GM19099 (cell line): ENCODE data around the gene ACKR1.

ENCODE experiments used
- POLR2A ChIP-seq: IDR thresholded peaks from 3 replicates; pipeline ENCODE4 v1.6.1; 2011; ENCODE audit warnings: low read depth; ENCODE audit not compliant: insufficient read length; ENCODE audit errors: extremely low read depth

Gene ACKR1

GRCh38 chr1:159204161-159205141 lies at the start of gene ACKR1:
TSS of gene ACKR1 (plus strand) at chr1:159204875. CDS start at chr1:159204960, 85 bp downstream.
- TF ChIP-seq POLR2A: no peak

GRCh38 chr1:159161001-159161718 lies 43.5 kb upstream of the ACKR1 start:
- TF ChIP-seq POLR2A: no peak

- no peak for TF ChIP-seq POLR2A
These were observed 43.0 kb upstream of the ACKR1 start for GRCh38 chr1:159161719-159162026.

- no peak for TF ChIP-seq POLR2A
These were observed 42.0 kb upstream of the ACKR1 start for GRCh38 chr1:159162516-159163265.

GRCh38 chr1:159163614-159164228 lies 41.0 kb upstream of the ACKR1 start:
- no peak for TF ChIP-seq POLR2A

- TF ChIP-seq POLR2A: no peak
These were observed 36.6 kb upstream of the ACKR1 start for GRCh38 chr1:159168043-159168442.

GRCh38 chr1:159170639-159171038 lies 34.0 kb upstream of the ACKR1 start:
- no peak for TF ChIP-seq POLR2A

- no peak for TF ChIP-seq POLR2A
These were observed 33.4 kb upstream of the ACKR1 start, which contains the start of gene CADM3 for GRCh38 chr1:159171254-159171687. TSS of gene CADM3 (plus strand) at chr1:159171615. CDS start at chr1:159171766, 151 bp downstream.

- no peak for TF ChIP-seq POLR2A
These were observed 32.8 kb upstream of the ACKR1 start for GRCh38 chr1:159171688-159172501.

GRCh38 chr1:159172614-159173291 lies 31.9 kb upstream of the ACKR1 start:
- TF ChIP-seq POLR2A: no peak

- no peak for TF ChIP-seq POLR2A
These were observed 31.4 kb upstream of the ACKR1 start for GRCh38 chr1:159173320-159173719.

- TF ChIP-seq POLR2A: no peak
These were observed 29.1 kb upstream of the ACKR1 start for GRCh38 chr1:159175571-159175970.

- no peak for TF ChIP-seq POLR2A
These were observed 27.3 kb upstream of the ACKR1 start for GRCh38 chr1:159177272-159177907.
